ENCODE data around the gene SIGLEC9. TPM values are rescaled to one million over a fixed set of nuclear protein-coding genes. Genes with fewer than 3 reads are reported as not detected.

Gene SIGLEC9
- total and polyA plus RNA-seq, 2 of the 8 experiments (the other 6 are each of a cell fraction or from before 2014, with no cell fraction given), result not detected

GRCh38 chr19:51101171-51101865, 23.4 kb upstream of the SIGLEC9 start (continued):
- TF ChIP-seq RFX5 (IDR thresholded peaks at IDR 0.05; ENCODE audit: borderline replicate concordance, low read depth, low read length) (no peak), POU5F1 (IDR thresholded peaks at IDR 0.05; ENCODE audit: low read depth, low read length) (no peak), KDM1A (IDR thresholded peaks at IDR 0.05; ENCODE audit: borderline replicate concordance, low read length) (no peak), JUND (IDR thresholded peaks at IDR 0.05; ENCODE audit: low read length) (no peak), TAF7 (optimal IDR thresholded peaks at IDR 0.05; ENCODE audit: borderline replicate concordance, low read depth, low read length) (no peak), RNF2 (IDR thresholded peaks at IDR 0.05; ENCODE audit: borderline replicate concordance, low read depth, low read length, missing control alignments, poor library complexity, severe bottlenecking) (no peak), RXRA (IDR thresholded peaks at IDR 0.05; ENCODE audit: insufficient read depth, low read depth, low read length) (no peak), TEAD4 (IDR thresholded peaks at IDR 0.05; ENCODE audit: low read depth, low read length) (no peak), TBP (IDR thresholded peaks at IDR 0.05; ENCODE audit: low read depth, low read length) (no peak), GABPA (IDR thresholded peaks at IDR 0.05; ENCODE audit: borderline replicate concordance, insufficient read depth, low read length) (no peak)

Measured in H1 (cell line).